Spleen (tissue), 11 donors: ENCODE measurements around the gene SNCG. TPM values are rescaled to one million over a fixed set of nuclear protein-coding genes. Genes with fewer than 3 reads are reported as not detected.
"Not testable (repeated sequence)": the region's sequence is repeated elsewhere in the genome, so short reads cannot be mapped to it uniquely, and the experiment has no call there.

Source experiments
- DNase-seq: peaks from one replicate; pipeline ENCODE4 v3.0.0-alpha.2; 2020
- H3K27ac ChIP-seq, 8 donors: fragments of 200-600 bp; sonication (generic) in 7 of 8; 1 replicate in 4 of 8; 2 replicates in 4 of 8; pipeline versions ENCODE4 v1.5.0 to v1.8.0; 2016 to 2021; ENCODE audit warnings: inconsistent platforms in 4 of 8, mild to moderate bottlenecking in 4 of 8, moderate library complexity in 1 of 8
- H3K27me3 ChIP-seq, 7 donors: fragments of 200-600 bp; sonication (generic) in 6 of 7; replicated peaks in 1 of 7; 1 replicate in 4 of 7; 2 replicates in 3 of 7; pipeline versions ENCODE4 v1.5.0 to v1.8.0; 2016 to 2021; ENCODE audit warnings: inconsistent platforms in 3 of 7, mild to moderate bottlenecking in 1 of 7
- H3K36me3 ChIP-seq, 6 donors: fragments of 200-600 bp; sonication (generic) in 5 of 6; 1 replicate in 4 of 6; 2 replicates in 2 of 6; pipeline versions ENCODE4 v1.5.0 to v1.8.0; 2016 to 2021; ENCODE audit warnings: inconsistent platforms in 2 of 6
- H3K4me1 ChIP-seq, 6 donors: fragments of 200-600 bp; sonication (generic) in 5 of 6; 1 replicate in 3 of 6; 2 replicates in 3 of 6; pipeline versions ENCODE4 v1.5.0 to v1.8.0; 2016 to 2021; ENCODE audit warnings: inconsistent platforms in 3 of 6
- H3K4me3 ChIP-seq, 8 donors: fragments of 200-600 bp; sonication (generic) in 7 of 8; 1 replicate in 4 of 8; 2 replicates in 4 of 8; pipeline versions ENCODE4 v1.5.0 to v1.8.0; 2016 to 2021; ENCODE audit warnings: inconsistent platforms in 4 of 8, mild to moderate bottlenecking in 4 of 8, moderate library complexity in 2 of 8
- H3K9me3 ChIP-seq, 8 donors: fragments of 200-600 bp; sonication (generic) in 7 of 8; 1 replicate in 4 of 8; 2 replicates in 4 of 8; pipeline versions ENCODE4 v1.5.0 to v1.8.0; 2016 to 2021; ENCODE audit warnings: inconsistent platforms in 4 of 8
- CTCF ChIP-seq, 11 experiments: fragments of 200-600 bp in 7 of 11; fragments of 450-650 bp in 4 of 11; sonication (generic) in 4 of 11; IDR thresholded peaks in 8 of 11; conservative IDR thresholded peaks in 3 of 11; 1 replicate in 7 of 11; 2 replicates in 4 of 11; pipeline versions ENCODE4 v1.4.0 to v1.8.0; 2016 to 2021; ENCODE audit warnings: antibody characterized with exemption in 11 of 11, inconsistent platforms in 4 of 11, mild to moderate bottlenecking in 1 of 11
- POLR2A ChIP-seq, 3 donors: fragments of 450-650 bp; IDR thresholded peaks; one replicate each; pipeline ENCODE4 v1.5.1; 2017; ENCODE audit warnings: antibody characterized with exemption in 3 of 3, mild to moderate bottlenecking in 1 of 3
- POLR2AphosphoS5 ChIP-seq, 3 donors: sonication (generic); formaldehyde crosslinking; IDR thresholded peaks; one replicate each; pipeline ENCODE4 v1.5.1; 2017; ENCODE audit warnings: antibody characterized with exemption in 3 of 3
- WGBS, 5 donors: extraction: QIAGEN DNeasy Blood & Tissue Kit in 3 of 5; methylation state at CpG; one replicate each; pipeline versions ENCODE4 v1.1.5 to v1.1.7; 2013 to 2018; 5-methylcytosine and 5-hydroxymethylcytosine counted together
- intact Hi-C: fragments of 100-400 bp; cut with DNase I; formaldehyde crosslinking; loops from one replicate; pipeline ENCODE4 v1.15.0; 2023; ENCODE audit warnings: low total_unique reads
- polyA plus RNA-seq, 3 donors: library from polyadenylated mRNA; stranded (reverse); fragments of 200-250 nt; gene quantifications; one replicate each; pipeline ENCODE4 v1.2.1, GENCODE V29; 2013
- total RNA-seq, 7 donors: library from RNA; depleted of rRNA in 3 of 7; stranded (reverse); fragments of >200 nt in 3 of 7; fragmentation: NEBNext Ultra II Directional in 4 of 7; extraction: Animal tissue kit (Norgen Biotek cat#: 25700) in 4 of 7; gene quantifications; one replicate each; pipeline versions ENCODE4 v1.1.0 to v1.2.1, GENCODE V29; 2016 to 2021
- donor health status: healthy with polysubstance abuse.
- donor health status: DM: no; HTN: no; CAD: no; lungs with moderate emphysema.
- donor health status: DM: no; HTN: no; CAD: no.
- donor health status: Bipolar disorder and iron deficiency.
- donor health status: healthy.
- donor health status: DM: no; HTN: no; CAD: no.
- donor health status: DM: yes; HTN: yes; CAD: no.

Gene SNCG
- total and polyA plus RNA-seq, 10 donors: 19.9 to 127 (median 81.1) TPM

- Histone ChIP-seq H3K9me3 (no peaks in the 10 kb centered on the region), H3K27ac (peak overlapping the region in 5 of 8 donors; percentile 4 to 68 (median 61)), H3K4me3 (no peak overlapping the region), H3K36me3 (no peaks in the 10 kb centered on the region), H3K27me3 (peaks cover 0 to 6% (median 0%) of the 10 kb centered on the region in 7 donors), H3K4me1 (peaks cover 0 to 5% (median 0%) of the 10 kb centered on the region in 6 donors)
- 22 to 49% (median 39%) methylated on average over 3 of the region's 3 CpGs for WGBS, 5 donors
- DNase-seq: no peak
- TF ChIP-seq POLR2AphosphoS5 (IDR thresholded peaks at IDR 0.05): peak in 2 of 3 donors; percentile 27 to 34
- TF ChIP-seq CTCF (IDR thresholded peaks at IDR 0.05 in 8 of 11, conservative IDR thresholded peaks at IDR 0.05 in 3 of 11): no peak
- intact Hi-C loops: no loop called here
These were observed 21.6 kb downstream of the SNCG start for GRCh38 chr10:86979977-86980448.

- H3K4me3 ChIP-seq: not testable (repeated sequence)
- WGBS, 5 donors: 70 to 86% (median 76%) methylated on average over 6 of the region's 6 CpGs
- peak overlapping the region in 3 of 8 donors; percentile 61 to 68 (median 65) for H3K27ac ChIP-seq
These were observed 22.6 kb downstream of the SNCG start for GRCh38 chr10:86981020-86981419.

GRCh38 chr10:86981716-86982115, 23.3 kb downstream of the SNCG start:
- Histone ChIP-seq H3K36me3 (no peaks in the 10 kb centered on the region), H3K4me3 (no peak overlapping the region), H3K4me1 (peaks cover 0 to 5% (median 0%) of the 10 kb centered on the region in 6 donors), H3K9me3 (no peaks in the 10 kb centered on the region), H3K27ac (no peak overlapping the region), H3K27me3 (peaks cover 0 to 6% (median 0%) of the 10 kb centered on the region in 7 donors)
- WGBS, 5 donors: 81 to 93% (median 86%) methylated on average over 5 of the region's 5 CpGs
- DNase-seq: no peak
- intact Hi-C loops: no loop called here
- TF ChIP-seq POLR2AphosphoS5 (IDR thresholded peaks at IDR 0.05) (no peak), CTCF (IDR thresholded peaks at IDR 0.05 in 8 of 11, conservative IDR thresholded peaks at IDR 0.05 in 3 of 11) (no peak), POLR2A (IDR thresholded peaks at IDR 0.05) (no peak)

More at GRCh38 chr10:86981020-86981419, 22.6 kb downstream of the SNCG start:
- H3K9me3 ChIP-seq, H3K4me1 ChIP-seq, H3K36me3 ChIP-seq, DNase-seq, H3K27me3 ChIP-seq, intact Hi-C loops: not testable (repeated sequence)

GRCh38 chr10:86984498-86984897, 26.1 kb downstream of the SNCG start:
- H3K9me3 ChIP-seq, H3K4me1 ChIP-seq, H3K36me3 ChIP-seq, intact Hi-C loops, H3K4me3 ChIP-seq, DNase-seq, H3K27ac ChIP-seq, H3K27me3 ChIP-seq: not testable (repeated sequence)
- WGBS, 5 donors: 93 to 99% (median 95%) methylated on average over 4 of the region's 4 CpGs

GRCh38 chr10:86988520-86988919, 30.1 kb downstream of the SNCG start:
- intact Hi-C loops: no loop called here
- WGBS, 5 donors: 54 to 88% (median 67%) methylated on average over 1 of the region's 1 CpG
- no peaks in the 10 kb centered on the region for H3K4me1 ChIP-seq
- H3K9me3 ChIP-seq: no peaks in the 10 kb centered on the region
- H3K27me3 ChIP-seq: no peaks in the 10 kb centered on the region
- no peak for DNase-seq
- no peak for TF ChIP-seq CTCF (IDR thresholded peaks at IDR 0.05 in 8 of 11, conservative IDR thresholded peaks at IDR 0.05 in 3 of 11)
- H3K36me3 ChIP-seq: no peaks in the 10 kb centered on the region
- no peak overlapping the region for H3K4me3 ChIP-seq
- no peak overlapping the region for H3K27ac ChIP-seq

GRCh38 chr10:86991362-86991761, 33.0 kb downstream of the SNCG start:
- H3K36me3 ChIP-seq, H3K4me1 ChIP-seq, H3K9me3 ChIP-seq, intact Hi-C loops, H3K27ac ChIP-seq, DNase-seq, H3K4me3 ChIP-seq, H3K27me3 ChIP-seq: not testable (repeated sequence)
- 77 to 85% (median 80%) methylated on average over 12 of the region's 12 CpGs for WGBS, 5 donors
